H1 (cell line): ENCODE results near the gene GRIK4. TPM values are rescaled to one million over a fixed set of nuclear protein-coding genes. Genes with fewer than 3 reads are reported as not detected.

Experiments used
- CTCF ChIA-PET: fragments of 300-600 bp; sonication (Branson Sonifier 250); formaldehyde crosslinking; loops from one replicate; lab custom pipeline; 2021; ENCODE audit not compliant: partially characterized antibody; lab: Charles Lee
- POLR2A ChIA-PET: fragments of 300-600 bp; sonication (Branson Sonifier 250); formaldehyde crosslinking; loops from one replicate; lab custom pipeline; 2021; ENCODE audit warnings: inconsistent platforms; ENCODE audit not compliant: partially characterized antibody; lab: Charles Lee
- DNase-seq, 2 experiments: peaks; one replicate each; pipeline versions ENCODE4 v3.0.0 to v3.0.0-alpha.2; 2010 to 2022; ENCODE audit warnings: low spot score in 2 of 2, low read depth in 1 of 2, mixed read lengths in 1 of 2
- FAIRE-seq: peaks from 2 replicates; lab custom pipeline; 2011; peaks lifted over from hg19 to GRCh38; lab: Jason Lieb, UNC
- H2AFZ ChIP-seq: 2 replicates; pipeline ENCODE4 v1.8.1; 2012; ENCODE audit warnings: low read length, inconsistent platforms
- H2AK5ac ChIP-seq: 2 replicates; pipeline ENCODE4 v1.6.1; 2013; ENCODE audit warnings: low read depth, low read length
- H2BK120ac ChIP-seq: replicated peaks from 2 replicates; pipeline ENCODE3; 2013; ENCODE audit warnings: low read depth, low read length, inconsistent platforms
- H2BK12ac ChIP-seq: 2 replicates; pipeline ENCODE4 v1.6.1; 2013; ENCODE audit warnings: low read depth, low read length
- H2BK15ac ChIP-seq: 2 replicates; pipeline ENCODE4 v1.6.1; 2013; ENCODE audit warnings: low read length
- H2BK20ac ChIP-seq: 2 replicates; pipeline ENCODE4 v1.6.1; 2013; ENCODE audit warnings: low read length
- H2BK5ac ChIP-seq: 2 replicates; pipeline ENCODE4 v1.6.1; 2013; ENCODE audit warnings: low read depth, low read length
- H3K14ac ChIP-seq: 2 replicates; pipeline ENCODE4 v1.6.1; 2013; ENCODE audit warnings: inconsistent platforms; ENCODE audit not compliant: insufficient read length
- H3K18ac ChIP-seq: 2 replicates; pipeline ENCODE4 v1.6.1; 2013; ENCODE audit warnings: low read length; ENCODE audit errors: extremely low read depth
- H3K23ac ChIP-seq: 2 replicates; pipeline ENCODE4 v1.6.1; 2013; ENCODE audit warnings: inconsistent platforms; ENCODE audit not compliant: insufficient read length
- H3K23me2 ChIP-seq: 2 replicates; pipeline ENCODE4 v1.6.1; 2013; ENCODE audit warnings: low read depth, low read length
- H3K27ac ChIP-seq: 2 replicates; pipeline ENCODE4 v1.6.1; 2011; ENCODE audit warnings: low read depth, low read length, inconsistent platforms
- H3K27me3 ChIP-seq, 4 experiments: replicated peaks in 1 of 4; 1 replicate in 1 of 4; 2 replicates in 3 of 4; pipeline versions ENCODE4 v1.6.1 to v1.8.1; 2011 to 2013; ENCODE audit warnings: low read length in 3 of 4, mild to moderate bottlenecking in 3 of 4, inconsistent platforms in 2 of 4, mixed read lengths in 2 of 4, moderate library complexity in 1 of 4; ENCODE audit not compliant: control insufficient read depth in 3 of 4, insufficient read depth in 3 of 4; ENCODE audit errors: extremely low read depth in 1 of 4
- H3K36me3 ChIP-seq, 4 experiments: 2 replicates each; pipeline versions ENCODE4 v1.6.1 to v1.8.1; 2011 to 2013; ENCODE audit warnings: mild to moderate bottlenecking in 4 of 4, low read length in 3 of 4, moderate library complexity in 2 of 4, control low read depth in 1 of 4, inconsistent platforms in 1 of 4; ENCODE audit not compliant: insufficient read depth in 4 of 4, control insufficient read depth in 2 of 4
- H3K4ac ChIP-seq: replicated peaks from 2 replicates; pipeline ENCODE3; 2013; ENCODE audit warnings: low read length, low read depth, mixed read lengths, inconsistent platforms; ENCODE audit not compliant: insufficient read length
- H3K4me1 ChIP-seq, 4 experiments: replicated peaks in 1 of 4; 1 replicate in 1 of 4; 2 replicates in 3 of 4; pipeline versions ENCODE4 v1.6.1 to v1.8.1; 2011 to 2013; ENCODE audit warnings: low read length in 3 of 4, inconsistent platforms in 2 of 4, mixed read lengths in 1 of 4; ENCODE audit not compliant: insufficient read depth in 4 of 4, control insufficient read depth in 3 of 4
- H3K4me2 ChIP-seq, 2 experiments: 2 replicates each; pipeline versions ENCODE4 v1.6.1 to v1.8.1; 2011 to 2013; ENCODE audit warnings: low read depth in 2 of 2, low read length in 2 of 2, control low read depth in 1 of 2, inconsistent platforms in 1 of 2, mild to moderate bottlenecking in 1 of 2; ENCODE audit not compliant: insufficient read depth in 1 of 2
- H3K4me3 ChIP-seq, 4 experiments: fragments of 200-600, 300-600 bp in 1 of 4; sonication (generic), shearing (Covaris generic), sonication (Bioruptor Twin) in 1 of 4; 2 replicates each; pipeline versions ENCODE4 v1.5.1 to v1.8.1; 2011 to 2016; ENCODE audit warnings: low read length in 4 of 4, low read depth in 3 of 4, control low read depth in 2 of 4, inconsistent platforms in 2 of 4, mild to moderate bottlenecking in 2 of 4, mixed read lengths in 1 of 4, moderate library complexity in 1 of 4; ENCODE audit not compliant: insufficient read depth in 2 of 4; ENCODE audit errors: extremely low read depth in 1 of 4
- H3K56ac ChIP-seq: replicated peaks from 2 replicates; pipeline ENCODE3; 2013; ENCODE audit warnings: low read depth, mild to moderate bottlenecking, mixed read lengths, low read length, inconsistent platforms; ENCODE audit not compliant: insufficient read length
- H3K79me1 ChIP-seq: 2 replicates; pipeline ENCODE4 v1.6.1; 2013; ENCODE audit warnings: low read depth, low read length, control low read depth
- H3K79me2 ChIP-seq, 2 experiments: 2 replicates each; pipeline versions ENCODE4 v1.6.1 to v1.8.1; 2012 to 2013; ENCODE audit warnings: low read length in 2 of 2, mild to moderate bottlenecking in 2 of 2, inconsistent platforms in 1 of 2; ENCODE audit not compliant: insufficient read depth in 2 of 2, control insufficient read depth in 1 of 2
- H3K9ac ChIP-seq, 4 experiments: replicated peaks in 1 of 4; 1 replicate in 1 of 4; 2 replicates in 3 of 4; pipeline versions ENCODE4 v1.6.1 to v1.8.1; 2011 to 2013; ENCODE audit warnings: low read depth in 3 of 4, low read length in 3 of 4, control low read depth in 2 of 4, mild to moderate bottlenecking in 2 of 4, moderate library complexity in 2 of 4, inconsistent platforms in 1 of 4; ENCODE audit errors: extremely low read depth in 1 of 4
- H3K9me3 ChIP-seq, 2 experiments: 2 replicates each; pipeline versions ENCODE4 v1.6.1 to v1.8.1; 2012 to 2013; ENCODE audit warnings: mild to moderate bottlenecking in 2 of 2, moderate library complexity in 2 of 2, control low read depth in 1 of 2, inconsistent platforms in 1 of 2, low read depth in 1 of 2, low read length in 1 of 2, mixed read lengths in 1 of 2; ENCODE audit not compliant: insufficient read depth in 2 of 2
- H4K20me1 ChIP-seq, 2 experiments: replicated peaks in 1 of 2; 2 replicates each; pipeline versions ENCODE3 to v1.8.1; 2011 to 2013; ENCODE audit warnings: inconsistent platforms in 2 of 2, low read length in 2 of 2, mild to moderate bottlenecking in 1 of 2; ENCODE audit not compliant: insufficient read depth in 2 of 2, control insufficient read depth in 1 of 2
- H4K5ac ChIP-seq: 2 replicates; pipeline ENCODE4 v1.6.1; 2013; ENCODE audit warnings: low read length, low read depth, mixed read lengths, inconsistent platforms; ENCODE audit not compliant: insufficient read length
- H4K8ac ChIP-seq: 2 replicates; pipeline ENCODE4 v1.8.0; 2013; ENCODE audit warnings: mild to moderate bottlenecking, moderate library complexity, low read length, inconsistent platforms; ENCODE audit not compliant: insufficient read depth; ENCODE audit errors: extremely low read depth
- H4K91ac ChIP-seq: replicated peaks from 2 replicates; pipeline ENCODE3; 2013; ENCODE audit warnings: low read length, mixed read lengths, inconsistent platforms; ENCODE audit not compliant: insufficient read length
- ASH2L ChIP-seq: fragments of 200-600, 300-600 bp; sonication (generic); IDR thresholded peaks from one replicate; pipeline ENCODE4 v1.7.1; 2017; ENCODE audit warnings: low read length
- BRCA1 ChIP-seq: IDR thresholded peaks from 2 replicates; pipeline ENCODE4 v1.6.1; 2012; ENCODE audit warnings: low read depth, low read length, improper control_type of control experiment
- EP300 ChIP-seq, 2 experiments: IDR thresholded peaks; 1 replicate in 1 of 2; 2 replicates in 1 of 2; pipeline ENCODE4 v1.6.1; 2011 to 2012; ENCODE audit warnings: low read depth in 2 of 2, low read length in 2 of 2, mild to moderate bottlenecking in 2 of 2, borderline replicate concordance in 1 of 2, inconsistent platforms in 1 of 2, moderate library complexity in 1 of 2
- EZH2 ChIP-seq: fragments of 200-600 bp; sonication (generic); IDR thresholded peaks from 2 replicates; pipeline ENCODE4 v1.7.1; 2012; ENCODE audit warnings: low read depth, mild to moderate bottlenecking, moderate library complexity, low read length, inconsistent platforms; ENCODE audit not compliant: severe bottlenecking
- HDAC2 ChIP-seq, 2 experiments: fragments of 300-600 bp in 1 of 2; sonication (generic) in 1 of 2; IDR thresholded peaks; 2 replicates each; pipeline ENCODE4 v1.6.1; 2011 to 2012; ENCODE audit warnings: low read depth in 2 of 2, low read length in 2 of 2, mild to moderate bottlenecking in 2 of 2, moderate library complexity in 2 of 2, borderline replicate concordance in 1 of 2, inconsistent platforms in 1 of 2
- KDM1A ChIP-seq: fragments of 200-600, 300-600 bp; sonication (generic); IDR thresholded peaks from 2 replicates; pipeline ENCODE4 v1.7.1; 2016; ENCODE audit warnings: mild to moderate bottlenecking, low read length, borderline replicate concordance
- KDM4A ChIP-seq: IDR thresholded peaks from one replicate; pipeline ENCODE4 v1.7.1; 2012; ENCODE audit warnings: low read depth, mild to moderate bottlenecking, moderate library complexity, low read length, inconsistent platforms; ENCODE audit not compliant: severe bottlenecking
- NANOG ChIP-seq: IDR thresholded peaks from 2 replicates; pipeline ENCODE4 v1.6.1; 2011; ENCODE audit warnings: low read length, low read depth, mild to moderate bottlenecking, inconsistent platforms; ENCODE audit not compliant: insufficient read depth, poor library complexity, severe bottlenecking
- POLR2A ChIP-seq, 2 experiments: IDR thresholded peaks; 1 replicate in 1 of 2; 2 replicates in 1 of 2; pipeline ENCODE4 v1.6.1; 2011; ENCODE audit warnings: low read depth in 2 of 2, low read length in 2 of 2, mild to moderate bottlenecking in 2 of 2; ENCODE audit errors: control extremely low read depth in 1 of 2
- POU5F1 ChIP-seq: IDR thresholded peaks from 2 replicates; pipeline ENCODE4 v1.6.1; 2011; ENCODE audit warnings: low read depth, mild to moderate bottlenecking, low read length, moderate library complexity
- SIN3A ChIP-seq, 2 experiments: IDR thresholded peaks in 1 of 2; conservative IDR thresholded peaks in 1 of 2; 2 replicates each; pipeline ENCODE4 v1.6.1; 2011 to 2012; ENCODE audit warnings: low read length in 2 of 2, improper control_type of control experiment in 1 of 2, low read depth in 1 of 2, mild to moderate bottlenecking in 1 of 2
- SP2 ChIP-seq: IDR thresholded peaks from 2 replicates; pipeline ENCODE4 v1.6.1; 2012; ENCODE audit warnings: mild to moderate bottlenecking, low read length, inconsistent platforms
- TBP ChIP-seq: IDR thresholded peaks from 2 replicates; pipeline ENCODE4 v1.6.1; 2011; ENCODE audit warnings: low read depth, low read length, improper control_type of control experiment
- TCF12 ChIP-seq: IDR thresholded peaks from 2 replicates; pipeline ENCODE4 v1.6.1; 2011; ENCODE audit warnings: low read depth, mild to moderate bottlenecking, low read length
- WGBS, 2 experiments: shearing (Covaris generic) in 1 of 2; methylation state at CpG; one replicate each; pipeline versions ENCODE4 v1.1.6 to v1.1.7; 2013 to 2015; ENCODE audit warnings: low lambda C conversion rate in 2 of 2, mixed read lengths in 2 of 2, inconsistent platforms in 1 of 2, low coverage in 1 of 2, missing lambda C conversion rate in 1 of 2; ENCODE audit not compliant: insufficient replicate concordance in 2 of 2, insufficient coverage in 1 of 2, insufficient read length in 1 of 2; ENCODE audit errors: extremely low coverage in 1 of 2, missing lambda C conversion rate in 1 of 2; 5-methylcytosine and 5-hydroxymethylcytosine counted together
- polyA plus RNA-seq, 7 experiments: library from polyadenylated mRNA; depleted of rRNA in 3 of 7; stranded (reverse) in 5 of 7; unstranded in 2 of 7; fragments of >200 nt in 5 of 7; fragments of 200-250 nt in 2 of 7; gene quantifications; 1 replicate in 5 of 7; 2 replicates in 1 of 7; 4 replicates in 1 of 7; pipeline versions ENCODE4 v1.2.1 to v1.2.3, GENCODE V29; 2011 to 2013; ENCODE audit warnings: missing spikeins in 2 of 7, mixed read lengths in 2 of 7
- total RNA-seq: library from RNA; stranded (reverse); fragmentation: NEBNext Ultra II Directional; extraction: Animal tissue kit (Norgen Biotek cat#: 25700); gene quantifications from 2 replicates; pipeline ENCODE4 v1.2.1, GENCODE V29; 2021

The GRIK4 gene
- total and polyA plus RNA-seq, 2 of the 8 experiments (the other 6 are each of a cell fraction or from before 2014, with no cell fraction given) = 1.2 to 2.9 TPM

- Histone ChIP-seq H3K9ac (no peak overlapping the region), H3K36me3 (no peaks in the 10 kb centered on the region), H3K27me3 (no peaks in the 10 kb centered on the region; a peak in 1 of 7 replicates), H3K14ac (no peak overlapping the region), H3K9me3 (no peaks in the 10 kb centered on the region), H4K20me1 (no peaks in the 10 kb centered on the region), H3K79me2 (no peaks in the 10 kb centered on the region), H3K4me3 (no peak overlapping the region), H3K18ac (no peak overlapping the region), H2BK20ac (no peak overlapping the region), H2BK15ac (no peak overlapping the region), H3K27ac (no peak overlapping the region), H3K79me1 (no peaks in the 10 kb centered on the region), H2BK12ac (no peak overlapping the region), H3K56ac (no peak overlapping the region), H2AFZ (no peak overlapping the region), H4K5ac (no peak overlapping the region), H3K4ac (no peak overlapping the region), H2BK5ac (no peak overlapping the region), H3K23ac (no peak overlapping the region), H3K4me2 (no peak overlapping the region), H4K91ac (no peak overlapping the region), H4K8ac (no peak overlapping the region), H2BK120ac (no peak overlapping the region), H3K23me2 (no peaks in the 10 kb centered on the region; the same call in none of the 2 replicates), H2AK5ac (0 out of 2 replicates have a peak overlapping the region, but pooled peaks have one; percentile 32), H3K4me1 (peaks cover 14 to 35% (median 25%) of the 10 kb centered on the region in 4 experiments)
- POLR2A ChIA-PET = no interaction called here
- 90% methylated on average over 7 of the region's 7 CpGs; no CpG with 5 or more reads in 1 of the 2 experiments for whole genome bisulfite sequencing, 2 experiments
- DNase-seq (no peak), FAIRE-seq (no peak)
- CTCF ChIA-PET = interaction anchor here (1.2 to 1.4 kb wide), 2 partner anchors 23 to 40 kb away, joined by 4 to 6 read pairs; partner anchors contain the start of gene GRIK4
- TF ChIP-seq KDM4A (no peak), POLR2A (IDR thresholded peaks at IDR 0.05; ENCODE audit: control extremely low read depth in 1 of 2, low read depth in 2 of 2, low read length in 2 of 2) (no peak), EP300 (IDR thresholded peaks at IDR 0.05; ENCODE audit: borderline replicate concordance in 1 of 2, low read depth in 2 of 2, low read length in 2 of 2) (no peak), SP2 (no peak), KDM1A (no peak), SIN3A (conservative IDR thresholded peaks at IDR 0.05 in 1 of 2, IDR thresholded peaks at IDR 0.05 in 1 of 2; ENCODE audit: low read depth in 1 of 2, low read length in 2 of 2) (no peak), POU5F1 (no peak), EZH2 (no peak), HDAC2 (IDR thresholded peaks at IDR 0.05; ENCODE audit: borderline replicate concordance in 1 of 2, low read depth in 2 of 2, low read length in 2 of 2) (no peak), BRCA1 (no peak), TBP (no peak), TCF12 (no peak), ASH2L (no peak), NANOG (no peak)
These were observed 39.6 kb downstream of the GRIK4 start for GRCh38 chr11:120551191-120551590.
